ENCODE results near the gene GIMAP8. TPM values are rescaled to one million over a fixed set of nuclear protein-coding genes. Genes with fewer than 3 reads are reported as not detected.
A peak's percentile ranks its signal among the peaks of the same experiment; 100 is the strongest.

Gene GIMAP8
- total and polyA plus RNA-seq, 11 donors: 11.3 to 36.0 (median 14.9) TPM

DNA sequence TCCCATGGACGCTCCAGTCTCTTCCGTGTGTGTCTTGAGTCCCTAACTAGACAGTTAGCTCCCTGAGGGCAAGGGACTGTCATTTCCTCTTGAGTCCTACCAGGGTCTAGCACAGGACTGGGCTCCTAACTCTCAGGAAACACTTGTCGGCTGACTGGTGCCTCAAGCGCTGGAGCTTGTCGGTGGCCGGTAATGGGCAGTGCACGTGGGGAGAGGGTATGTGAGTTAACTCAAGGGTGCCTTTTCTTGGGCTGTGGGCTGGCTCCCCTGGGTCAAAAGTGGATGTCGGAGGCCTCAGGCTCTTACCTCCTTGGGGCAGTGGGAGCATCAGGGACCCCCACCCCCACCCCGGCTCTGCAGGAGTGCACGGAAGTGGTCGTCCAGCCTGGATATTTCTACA is 38.4 kb upstream of the GIMAP8 start:
- H3K9me3 ChIP-seq: no peaks in the 10 kb centered on the region
- H3K4me1 ChIP-seq: peaks cover 0 to 5% (median 0%) of the 10 kb centered on the region in 12 donors
- no peaks in the 10 kb centered on the region for H3K27me3 ChIP-seq
- no peak for TF ChIP-seq POLR2A (IDR thresholded peaks at IDR 0.05)
- TF ChIP-seq, protein P1, sequence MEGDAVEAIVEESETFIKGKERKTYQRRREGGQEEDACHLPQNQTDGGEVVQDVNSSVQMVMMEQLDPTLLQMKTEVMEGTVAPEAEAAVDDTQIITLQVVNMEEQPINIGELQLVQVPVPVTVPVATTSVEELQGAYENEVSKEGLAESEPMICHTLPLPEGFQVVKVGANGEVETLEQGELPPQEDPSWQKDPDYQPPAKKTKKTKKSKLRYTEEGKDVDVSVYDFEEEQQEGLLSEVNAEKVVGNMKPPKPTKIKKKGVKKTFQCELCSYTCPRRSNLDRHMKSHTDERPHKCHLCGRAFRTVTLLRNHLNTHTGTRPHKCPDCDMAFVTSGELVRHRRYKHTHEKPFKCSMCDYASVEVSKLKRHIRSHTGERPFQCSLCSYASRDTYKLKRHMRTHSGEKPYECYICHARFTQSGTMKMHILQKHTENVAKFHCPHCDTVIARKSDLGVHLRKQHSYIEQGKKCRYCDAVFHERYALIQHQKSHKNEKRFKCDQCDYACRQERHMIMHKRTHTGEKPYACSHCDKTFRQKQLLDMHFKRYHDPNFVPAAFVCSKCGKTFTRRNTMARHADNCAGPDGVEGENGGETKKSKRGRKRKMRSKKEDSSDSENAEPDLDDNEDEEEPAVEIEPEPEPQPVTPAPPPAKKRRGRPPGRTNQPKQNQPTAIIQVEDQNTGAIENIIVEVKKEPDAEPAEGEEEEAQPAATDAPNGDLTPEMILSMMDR (IDR thresholded peaks at IDR 0.05): no peak
- ATAC-seq: no peak
- DNase-seq: peak in 2 of 5 donors; percentile 10 to 42
- peaks cover 0 to 16% (median 0%) of the 10 kb centered on the region in 9 donors for H3K36me3 ChIP-seq
- 91 to 98% (median 94%) methylated on average over 8 to 11 of the region's 11 CpGs for WGBS, 4 donors
- H3K27ac ChIP-seq: no peak overlapping the region
- no peak overlapping the region for H3K4me3 ChIP-seq
- intact Hi-C loops (cut with DNase I): loop anchor here in 1 of 10 donors (10.0 kb wide), 1 partner anchor 127 kb away; no protein-coding TSS in a partner anchor

DNA sequence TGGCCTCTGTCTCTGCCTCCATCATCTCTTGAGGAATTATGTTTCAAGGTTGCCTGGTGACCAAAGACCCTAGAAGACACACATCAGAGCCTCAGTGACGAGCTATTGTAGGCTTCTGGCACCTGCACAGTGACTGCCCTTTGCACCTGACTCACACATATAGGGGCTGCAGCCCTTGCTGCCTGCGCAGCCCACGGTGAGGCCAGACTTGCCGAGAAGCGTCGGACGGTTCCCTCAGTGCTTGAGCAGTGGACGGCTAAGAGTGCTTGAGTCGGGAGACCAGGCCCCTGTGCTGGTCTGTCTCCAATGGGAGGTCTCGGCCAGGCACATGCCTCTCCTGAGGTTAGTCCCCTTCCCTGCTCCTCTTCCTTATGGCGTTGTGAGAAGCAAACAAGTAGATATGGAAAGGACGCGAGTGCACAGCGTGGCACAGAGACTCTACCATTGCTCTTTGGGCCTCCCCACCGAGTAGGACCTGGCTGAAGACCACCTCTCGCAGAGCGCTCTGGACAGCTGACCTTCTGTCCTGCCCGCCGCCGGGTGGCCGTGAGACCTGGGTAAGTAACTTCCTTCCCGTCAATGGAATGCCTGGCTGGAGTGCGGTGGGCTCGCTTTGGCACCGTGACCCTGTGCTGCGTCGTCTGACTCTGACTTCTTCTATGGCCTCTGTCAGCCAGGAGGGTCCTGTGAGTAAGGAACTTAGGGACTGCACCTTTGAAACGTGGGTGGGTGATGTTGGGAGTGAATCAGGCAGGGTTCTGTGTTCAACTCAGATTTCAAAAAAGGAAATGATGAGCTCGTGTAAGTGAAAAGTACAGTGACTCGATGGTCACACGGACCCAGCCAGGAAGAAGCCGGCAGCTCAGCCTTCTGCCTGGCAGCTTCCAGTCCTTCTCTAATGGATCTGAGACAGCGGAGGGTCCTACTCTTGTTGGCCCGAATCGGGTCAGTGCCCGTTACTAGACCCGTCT is 37.6 kb upstream of the GIMAP8 start:
- DNase-seq (peak in 2 of 5 donors; percentile 13 to 38), ATAC-seq (no peak)
- WGBS, 4 donors: 83 to 91% (median 85%) methylated on average over 37 of the region's 37 CpGs
- Histone ChIP-seq H3K4me3 (no peak overlapping the region), H3K36me3 (peaks cover 0 to 16% (median 0%) of the 10 kb centered on the region in 9 donors), H3K4me1 (no peaks in the 10 kb centered on the region), H3K27ac (no peak overlapping the region), H3K27me3 (no peaks in the 10 kb centered on the region), H3K9me3 (no peaks in the 10 kb centered on the region)
- TF ChIP-seq POLR2A (IDR thresholded peaks at IDR 0.05): no peak
- TF ChIP-seq, protein P1 (IDR thresholded peaks at IDR 0.05): no peak
- intact Hi-C loops (cut with DNase I): loop anchor here in 1 of 10 donors (10.0 kb wide), 1 partner anchor 128 kb away; no protein-coding TSS in a partner anchor

DNA sequence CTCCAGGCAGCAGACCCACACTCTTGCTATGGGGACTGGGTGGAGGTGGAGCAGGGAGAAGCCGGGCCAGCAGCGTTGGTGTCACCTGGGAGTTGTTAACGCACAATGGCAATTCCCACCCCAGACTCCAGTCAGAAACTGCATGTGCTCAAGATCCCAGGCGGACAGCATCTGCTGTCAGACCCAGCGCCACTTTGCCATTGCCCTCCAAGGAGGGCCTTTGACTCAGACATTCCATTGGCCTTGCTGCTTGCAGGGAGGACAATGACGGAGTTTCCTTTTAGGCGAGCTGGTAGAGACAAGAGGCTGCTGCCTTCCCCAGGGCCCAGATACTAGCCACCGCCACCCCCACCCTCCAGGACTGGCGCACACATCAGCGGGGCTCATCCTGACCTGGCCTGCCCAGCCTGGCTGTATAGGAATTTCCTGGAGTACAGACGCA is 36.8 kb upstream of the GIMAP8 start:
- DNase-seq (peak in 2 of 5 donors; percentile 9 to 18), ATAC-seq (no peak)
- TF ChIP-seq, protein P1 (IDR thresholded peaks at IDR 0.05): no peak
- TF ChIP-seq POLR2A (IDR thresholded peaks at IDR 0.05): no peak
- 89 to 94% (median 93%) methylated on average over 9 to 11 of the region's 11 CpGs for WGBS, 4 donors
- no peak overlapping the region for H3K27ac ChIP-seq
- peaks cover 0 to 9% (median 0%) of the 10 kb centered on the region in 9 donors for H3K36me3 ChIP-seq
- no peaks in the 10 kb centered on the region for H3K27me3 ChIP-seq
- H3K4me3 ChIP-seq: no peak overlapping the region
- intact Hi-C loops (cut with DNase I): loop anchor here in 1 of 10 donors (10.0 kb wide), 1 partner anchor 129 kb away; no protein-coding TSS in a partner anchor
- H3K4me1 ChIP-seq: no peaks in the 10 kb centered on the region
- no peaks in the 10 kb centered on the region for H3K9me3 ChIP-seq

Data from heart left ventricle (tissue), 16 donors.